ENCODE data around the gene NPC2.

Gene NPC2

GRCh38 chr14:74503291-74503937 lies 10.3 kb upstream of the NPC2 start:
- DNase-seq (ENCODE audit: low read depth): no peak

GRCh38 chr14:74502236-74503019 lies 9.3 kb upstream of the NPC2 start:
- no peak for DNase-seq (ENCODE audit: low read depth)

- no peak for DNase-seq (ENCODE audit: low read depth)
Observed at GRCh38 chr14:74501691-74502090, 8.6 kb upstream of the NPC2 start.

GRCh38 chr14:74501135-74501614 lies 8.1 kb upstream of the NPC2 start:
- DNase-seq (ENCODE audit: low read depth): no peak

- DNase-seq (ENCODE audit: low read depth): no peak
Observed at GRCh38 chr14:74500417-74501134, 7.5 kb upstream of the NPC2 start.

- no peak for DNase-seq (ENCODE audit: low read depth)
Observed at GRCh38 chr14:74495356-74495755, 2.3 kb upstream of the NPC2 start.

GRCh38 chr14:74493343-74494261 lies 497 bp upstream of the NPC2 start, which contains the start of gene ISCA2:
Gene ISCA2, plus strand, starts transcription at chr14:74493765. Its CDS starts 10 bp downstream, at chr14:74493775.
- DNase-seq (ENCODE audit: low read depth): peak; percentile 98

GRCh38 chr14:74491956-74492775 lies 939 bp downstream of the NPC2 start:
- no peak for DNase-seq (ENCODE audit: low read depth)

GRCh38 chr14:74490486-74490885 lies 2.6 kb downstream of the NPC2 start:
- no peak for DNase-seq (ENCODE audit: low read depth)

GRCh38 chr14:74488786-74489397 lies 4.2 kb downstream of the NPC2 start:
- DNase-seq (ENCODE audit: low read depth): no peak

- DNase-seq (ENCODE audit: low read depth): no peak
Observed at GRCh38 chr14:74486164-74486563, 6.9 kb downstream of the NPC2 start.

GRCh38 chr14:74483321-74483720 lies 9.8 kb downstream of the NPC2 start:
- no peak for DNase-seq (ENCODE audit: low read depth)

GRCh38 chr14:74482571-74482970 lies 10.5 kb downstream of the NPC2 start:
- DNase-seq (ENCODE audit: low read depth): no peak

GRCh38 chr14:74480046-74480445 lies 13.1 kb downstream of the NPC2 start:
- DNase-seq (ENCODE audit: low read depth): no peak

- DNase-seq (ENCODE audit: low read depth): no peak
Observed at GRCh38 chr14:74478996-74479635, 14.0 kb downstream of the NPC2 start.

GRCh38 chr14:74476607-74477006 lies 16.5 kb downstream of the NPC2 start:
- no peak for DNase-seq (ENCODE audit: low read depth)

GRCh38 chr14:74476107-74476506 lies 17.0 kb downstream of the NPC2 start:
- DNase-seq (ENCODE audit: low read depth): no peak

GRCh38 chr14:74475678-74476077 lies 17.4 kb downstream of the NPC2 start:
- DNase-seq (ENCODE audit: low read depth): no peak

GRCh38 chr14:74474376-74474775 lies 18.7 kb downstream of the NPC2 start:
- DNase-seq (ENCODE audit: low read depth): no peak

GRCh38 chr14:74472601-74473000 lies 20.5 kb downstream of the NPC2 start:
- no peak for DNase-seq (ENCODE audit: low read depth)
